HG03469 (cell line): ENCODE data around the gene FKBP2.
A peak's percentile ranks its signal among the peaks of the same experiment; 100 is the strongest.

Experiments used
- ATAC-seq: cut with Tn5 transposase; IDR thresholded peaks from one replicate; pipeline ENCODE4 v1.9.1; 2021; ENCODE audit warnings: mild to moderate bottlenecking, moderate library complexity, moderate number of reproducible peaks; ENCODE audit not compliant: unreplicated experiment

Gene FKBP2

DNA sequence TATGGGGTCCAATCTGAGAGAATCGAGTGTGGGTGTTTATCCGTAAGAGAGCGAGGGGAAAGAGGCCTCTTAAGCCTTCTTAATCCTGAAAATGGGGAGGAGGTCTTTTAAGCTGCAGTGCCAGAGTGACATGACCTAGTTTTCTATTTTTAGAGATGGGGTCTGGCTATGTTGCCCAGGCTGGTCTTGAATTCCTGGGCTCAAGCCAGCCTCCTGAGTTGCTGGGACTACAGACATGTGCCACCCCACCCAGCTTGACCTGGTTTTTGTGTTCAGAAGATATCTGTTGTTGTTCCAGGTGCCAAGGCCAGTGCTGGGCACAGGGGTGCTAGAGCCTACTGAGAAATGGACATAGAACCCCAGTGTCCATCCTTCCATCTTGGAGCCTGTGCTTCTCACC is 42.2 kb downstream of the FKBP2 start:
- ATAC-seq: no peak

DNA sequence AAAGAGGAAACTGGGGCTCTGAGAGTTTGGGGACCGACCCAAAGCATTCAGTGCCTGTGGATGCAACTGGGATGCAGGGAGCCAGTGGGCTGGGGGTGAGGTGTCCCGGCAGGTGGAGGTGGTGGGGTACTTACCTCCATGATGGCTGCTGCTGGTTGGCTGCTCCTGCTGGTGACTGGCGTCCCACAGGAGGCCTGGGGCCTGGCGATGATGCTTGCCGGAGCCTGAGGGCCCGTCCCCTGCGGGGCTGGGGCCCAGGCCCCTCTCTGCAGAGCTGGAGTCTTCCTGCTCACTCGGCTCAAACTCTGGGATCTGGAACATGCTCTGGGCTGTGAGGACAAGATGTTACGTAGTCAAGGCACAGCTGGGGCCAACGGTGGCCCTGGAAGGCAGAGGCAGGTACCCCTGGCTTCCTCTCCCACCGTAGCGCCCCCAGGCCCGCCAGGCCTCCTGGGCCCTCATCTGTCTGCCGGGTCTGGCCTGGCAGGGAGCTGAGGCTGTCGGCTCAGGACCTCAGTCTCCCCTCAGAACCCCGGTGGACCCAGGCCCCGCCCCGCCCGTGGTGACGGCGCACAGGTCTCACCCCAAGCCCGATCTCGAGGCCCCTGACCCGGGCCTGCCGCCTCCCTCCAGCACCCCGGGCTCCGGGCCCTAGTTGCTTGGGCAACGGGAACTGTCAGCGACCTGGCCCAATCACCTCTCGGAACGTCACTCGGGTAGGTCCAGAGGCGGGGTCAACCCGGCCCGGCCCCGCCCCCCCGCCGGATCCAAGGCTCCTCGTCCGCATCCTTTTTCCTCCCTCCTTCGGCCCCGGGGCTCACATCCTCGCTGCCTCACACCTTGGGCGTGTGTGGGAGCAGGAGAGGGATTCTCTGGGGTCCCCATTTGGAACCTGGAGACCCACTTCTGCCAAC is 43.4 kb downstream of the FKBP2 start, which contains the start of gene BAD:
Gene BAD (minus strand): TSS at position 618 of the 914 bp plus-strand sequence. CDS start 297 bp downstream, at position 321.
- ATAC-seq: peak; percentile 43

DNA sequence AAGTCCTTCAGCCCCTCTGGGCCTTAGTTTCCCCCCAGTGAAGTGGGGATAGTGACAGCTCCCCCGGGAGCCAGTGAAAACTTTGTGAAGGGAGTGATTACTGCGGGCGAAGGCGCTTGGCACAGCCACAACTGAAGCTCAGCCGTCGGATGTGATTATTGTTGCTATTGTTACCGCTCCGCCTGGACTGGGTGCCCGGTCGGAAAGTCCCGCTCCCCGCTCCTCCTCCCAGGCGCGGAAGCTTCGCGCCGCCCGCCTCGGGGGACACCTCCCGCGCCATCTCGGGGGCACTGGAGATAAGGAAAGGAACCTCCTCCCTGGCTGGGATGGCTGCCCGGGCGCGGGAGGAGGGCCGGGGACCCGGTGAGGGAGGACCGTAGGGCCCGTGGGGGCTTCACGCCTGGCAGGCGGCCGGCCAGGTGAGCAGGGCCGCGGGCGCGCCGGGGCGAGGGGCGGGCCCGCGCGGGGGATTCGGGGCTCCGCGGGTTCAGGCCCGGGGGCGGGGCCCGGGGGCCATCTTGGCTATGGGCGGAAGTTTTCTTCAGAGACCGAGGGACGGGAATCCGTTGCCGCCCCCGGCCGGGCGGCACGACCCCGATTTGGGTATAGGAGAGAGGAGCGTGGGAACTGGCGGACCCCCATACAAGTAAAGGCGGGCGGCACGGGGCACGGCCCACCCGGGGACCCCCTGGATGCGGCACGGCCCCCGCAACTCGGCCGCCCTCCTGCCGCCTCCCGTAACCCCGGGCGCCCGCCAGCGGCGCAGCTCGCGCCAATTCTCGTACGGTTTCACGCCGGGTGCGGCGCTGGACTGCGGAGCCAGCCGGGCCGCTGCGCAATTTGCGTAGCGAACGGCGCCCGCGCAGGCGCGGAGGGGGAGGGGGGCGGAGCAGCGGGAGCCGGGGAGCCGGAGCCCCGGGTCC is 44.3 kb downstream of the FKBP2 start, which contains the start of gene GPR137:
Gene GPR137 (plus strand): TSS at position 887 of the 923 bp plus-strand sequence. CDS start 677 bp downstream, outside the sequence.
- ATAC-seq: peak; percentile 49

DNA sequence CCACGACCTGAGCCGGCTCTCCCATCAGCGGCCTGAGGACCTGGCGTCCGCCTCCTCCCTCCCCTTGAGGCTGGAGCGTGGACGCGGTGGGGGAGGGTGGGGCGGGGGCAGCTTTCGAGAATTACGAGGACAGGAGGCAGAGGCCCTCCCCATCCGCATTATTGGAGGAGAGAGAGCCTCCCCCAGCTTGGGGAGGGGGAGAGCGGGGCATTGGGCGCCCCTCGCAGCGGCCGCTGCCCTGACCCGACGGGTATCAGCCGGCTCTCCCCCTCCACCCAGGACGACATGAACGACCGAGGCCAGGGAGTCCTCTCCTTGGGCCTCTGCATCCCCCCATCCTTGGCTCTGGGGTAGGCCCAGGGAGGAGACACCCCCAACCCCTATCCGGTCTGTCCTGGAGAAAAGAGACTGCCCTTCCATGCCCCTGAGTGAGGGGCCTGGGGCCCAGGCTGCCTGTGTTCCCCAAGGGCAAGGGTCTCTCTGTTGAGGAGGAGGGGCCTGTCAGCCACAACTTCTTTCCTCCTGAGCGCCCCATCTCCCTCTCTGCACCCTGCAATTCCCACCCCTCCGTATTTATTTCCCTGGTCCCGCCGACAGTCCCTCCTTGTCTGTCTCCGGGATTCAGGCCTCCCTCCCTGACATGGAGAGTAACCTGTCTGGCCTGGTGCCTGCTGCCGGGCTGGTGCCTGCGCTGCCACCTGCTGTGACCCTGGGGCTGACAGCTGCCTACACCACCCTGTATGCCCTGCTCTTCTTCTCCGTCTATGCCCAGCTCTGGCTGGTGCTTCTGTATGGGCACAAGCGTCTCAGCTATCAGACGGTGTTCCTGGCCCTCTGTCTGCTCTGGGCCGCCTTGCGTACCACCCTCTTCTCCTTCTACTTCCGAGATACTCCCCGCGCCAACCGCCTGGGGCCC is 45.2 kb downstream of the FKBP2 start:
- no peak for ATAC-seq

DNA sequence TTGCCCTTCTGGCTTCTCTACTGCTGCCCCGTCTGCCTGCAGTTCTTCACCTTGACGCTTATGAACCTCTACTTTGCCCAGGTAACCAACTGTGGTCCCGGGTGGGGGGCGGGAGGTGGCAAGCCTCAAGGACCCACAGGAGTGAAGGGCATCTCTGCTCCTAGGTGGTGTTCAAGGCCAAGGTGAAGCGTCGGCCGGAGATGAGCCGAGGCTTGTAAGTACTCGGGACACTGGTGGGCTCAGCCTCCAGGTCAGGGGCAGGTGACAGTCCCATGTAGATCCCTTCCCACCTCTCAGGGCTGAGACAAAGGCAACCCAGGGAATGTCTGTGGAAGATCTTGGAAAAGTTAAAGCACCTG is 45.9 kb downstream of the FKBP2 start:
- no peak for ATAC-seq

DNA sequence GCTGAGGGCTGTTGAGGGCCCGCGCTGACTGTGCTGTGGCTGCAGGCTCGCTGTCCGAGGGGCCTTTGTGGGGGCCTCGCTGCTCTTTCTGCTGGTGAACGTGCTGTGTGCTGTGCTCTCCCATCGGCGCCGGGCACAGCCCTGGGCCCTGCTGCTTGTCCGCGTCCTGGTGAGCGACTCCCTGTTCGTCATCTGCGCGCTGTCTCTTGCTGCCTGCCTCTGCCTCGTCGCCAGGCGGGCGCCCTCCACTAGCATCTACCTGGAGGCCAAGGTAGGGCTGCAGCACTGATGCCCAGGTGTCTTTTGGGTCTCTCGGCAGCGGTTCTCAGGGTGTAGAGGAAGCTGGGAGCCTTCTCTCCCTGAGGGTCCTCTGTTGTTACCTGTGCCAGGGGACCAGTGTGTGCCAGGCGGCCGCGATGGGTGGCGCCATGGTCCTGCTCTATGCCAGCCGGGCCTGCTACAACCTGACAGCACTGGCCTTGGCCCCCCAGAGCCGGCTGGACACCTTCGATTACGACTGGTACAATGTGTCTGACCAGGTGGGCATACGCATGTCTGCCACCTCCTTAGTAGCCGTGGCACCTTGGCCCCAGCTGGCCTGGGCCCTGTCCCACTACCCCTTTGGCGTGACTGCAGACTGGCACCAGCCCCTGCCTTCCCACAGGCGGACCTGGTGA is 46.9 kb downstream of the FKBP2 start:
- no peak for ATAC-seq

DNA sequence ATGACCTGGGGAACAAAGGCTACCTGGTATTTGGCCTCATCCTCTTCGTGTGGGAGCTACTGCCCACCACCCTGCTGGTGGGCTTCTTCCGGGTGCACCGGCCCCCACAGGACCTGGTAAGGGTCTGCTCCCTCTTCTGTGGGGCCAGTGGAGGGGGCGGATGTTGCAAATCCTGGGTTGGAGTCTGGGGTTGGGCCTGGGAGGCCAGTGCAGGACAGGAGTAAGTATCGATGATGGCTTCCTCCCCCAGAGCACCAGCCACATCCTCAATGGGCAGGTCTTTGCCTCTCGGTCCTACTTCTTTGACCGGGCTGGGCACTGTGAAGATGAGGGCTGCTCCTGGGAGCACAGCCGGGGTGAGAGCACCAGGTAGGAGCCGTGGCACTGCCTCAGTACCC is 47.5 kb downstream of the FKBP2 start:
- no peak for ATAC-seq

DNA sequence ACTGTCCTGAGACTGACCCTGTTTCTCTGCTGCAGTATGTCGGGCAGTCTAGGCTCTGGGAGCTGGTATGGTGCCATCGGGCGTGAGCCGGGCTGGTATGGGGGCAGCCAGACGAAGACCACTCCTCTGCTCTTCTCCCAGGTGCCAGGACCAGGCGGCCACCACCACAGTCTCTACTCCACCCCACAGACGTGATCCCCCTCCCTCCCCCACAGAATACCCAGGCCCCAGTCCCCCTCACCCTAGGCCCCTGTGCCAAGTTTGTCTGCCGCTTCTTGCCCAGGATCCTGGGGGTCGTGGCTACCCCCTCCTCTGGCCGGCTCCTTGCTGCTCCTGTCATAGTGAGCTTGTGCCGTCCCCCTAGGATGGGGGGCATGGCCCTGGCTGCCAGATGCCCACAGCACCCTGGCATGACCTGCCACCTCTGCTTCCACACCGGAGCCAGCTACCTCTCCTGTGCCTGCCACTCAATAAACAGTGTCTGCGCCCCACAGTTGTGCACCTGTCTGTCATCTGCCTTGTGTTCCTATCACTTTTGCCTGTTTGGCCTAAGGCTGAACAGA is 48.2 kb downstream of the FKBP2 start:
- no peak for ATAC-seq

DNA sequence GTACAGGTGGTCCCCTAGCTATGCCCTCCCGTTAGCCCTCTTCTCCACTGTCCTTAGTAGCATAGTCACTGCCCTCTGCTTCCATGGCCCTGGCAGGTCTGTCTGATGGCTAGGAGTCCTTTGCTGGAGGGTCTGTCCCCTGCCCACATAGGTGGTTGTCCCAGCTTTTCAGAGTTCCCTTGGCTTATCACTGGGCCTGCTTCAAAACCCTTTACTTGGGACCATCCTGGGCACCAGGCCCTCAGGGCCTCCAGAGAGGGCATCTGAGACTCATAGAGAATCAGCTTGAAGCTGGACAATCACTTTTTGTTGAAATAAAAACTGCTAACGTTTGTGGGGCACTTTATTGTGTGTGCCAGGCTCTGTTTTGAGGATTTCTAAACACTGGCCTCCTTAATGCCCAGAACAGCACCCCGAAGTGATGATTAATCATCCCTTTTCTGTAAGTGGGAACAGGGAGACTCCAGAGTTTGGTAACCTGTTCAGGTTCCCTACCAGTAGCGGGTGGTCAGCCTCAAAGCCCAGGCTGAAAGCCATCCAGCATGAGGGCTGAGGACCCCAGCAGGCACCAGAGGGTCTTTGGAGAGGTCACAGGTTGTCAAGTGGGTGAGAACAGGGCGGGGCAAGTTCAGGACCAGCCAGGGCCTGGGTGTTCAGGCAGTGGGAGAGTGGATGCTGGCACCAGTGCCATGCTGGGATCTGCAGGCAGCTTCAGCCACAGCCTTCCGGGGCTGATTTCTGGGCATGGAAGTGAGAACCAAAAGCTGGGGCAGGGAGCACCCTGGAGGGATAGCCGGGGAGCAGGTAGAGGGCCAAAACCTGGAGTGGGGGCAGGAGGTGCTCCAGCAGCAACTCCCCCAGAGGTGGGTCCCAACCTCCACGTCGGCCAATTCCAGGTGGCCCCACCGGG is 49.7 kb downstream of the FKBP2 start:
- ATAC-seq: no peak

DNA sequence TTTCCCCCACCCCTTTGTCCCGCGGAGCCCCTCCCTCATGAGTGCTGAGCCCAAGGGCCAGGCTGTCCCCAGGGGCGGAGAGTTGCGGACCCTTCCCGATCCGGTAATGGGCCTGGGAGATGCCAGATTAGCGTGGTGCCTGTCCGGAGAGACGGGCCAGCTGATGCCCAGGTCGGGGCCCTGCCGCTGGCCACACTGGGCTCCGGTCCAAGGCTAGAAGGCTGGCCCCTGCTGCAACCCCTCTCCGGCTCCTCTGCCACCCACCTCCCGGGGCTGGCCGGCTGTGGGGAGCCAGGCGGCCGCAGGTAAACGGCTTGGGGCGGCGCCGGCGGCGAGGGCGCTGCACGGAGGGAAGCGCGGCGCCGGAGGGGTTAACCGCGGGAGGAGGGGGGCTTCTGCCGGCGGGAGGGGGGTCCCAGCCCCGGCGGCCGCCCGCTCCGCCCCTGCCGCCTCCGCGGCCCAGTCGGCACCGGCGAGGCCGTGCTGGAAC is 50.4 kb downstream of the FKBP2 start, which contains the start of gene KCNK4:
Gene KCNK4 (plus strand): TSS at position 41 of the 490 bp plus-strand sequence. CDS start 1,717 bp downstream, outside the sequence.
- ATAC-seq: no peak

DNA sequence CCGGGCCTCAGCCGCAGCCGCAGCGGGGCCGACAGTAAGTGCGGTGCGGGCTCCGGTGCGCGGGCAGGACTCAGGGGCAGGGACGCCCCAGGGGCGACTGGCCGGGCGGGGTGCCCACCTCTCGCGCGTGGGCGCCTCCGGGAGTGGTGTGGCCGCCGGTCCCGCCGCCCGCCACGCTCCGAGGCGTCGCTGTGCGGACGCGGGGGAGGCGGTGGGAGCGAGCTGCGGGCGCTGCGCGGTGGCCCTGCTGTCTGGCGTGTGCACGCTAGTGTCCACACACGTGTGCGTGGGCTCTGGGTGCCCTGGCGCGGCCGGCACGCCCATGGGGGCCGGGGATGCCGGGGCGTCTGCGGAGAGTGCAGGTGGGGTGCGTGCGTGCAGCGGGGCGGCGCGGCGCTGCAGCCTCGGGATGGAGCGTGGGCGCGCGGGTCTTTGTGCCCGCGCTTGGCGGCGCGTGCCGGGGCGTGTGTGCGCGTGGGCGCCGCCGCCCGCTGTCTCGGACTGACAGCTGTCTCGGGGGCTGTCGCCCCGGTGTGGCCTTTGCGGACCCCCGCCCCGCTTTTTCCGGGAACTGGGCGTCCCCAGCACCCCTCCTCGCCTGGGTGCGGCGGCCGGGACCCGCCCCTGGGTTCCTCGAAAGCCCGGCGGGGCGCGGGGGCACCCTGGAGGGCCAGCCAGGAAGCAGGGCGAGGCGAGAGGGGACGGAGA is 51.0 kb downstream of the FKBP2 start:
- ATAC-seq: no peak

DNA sequence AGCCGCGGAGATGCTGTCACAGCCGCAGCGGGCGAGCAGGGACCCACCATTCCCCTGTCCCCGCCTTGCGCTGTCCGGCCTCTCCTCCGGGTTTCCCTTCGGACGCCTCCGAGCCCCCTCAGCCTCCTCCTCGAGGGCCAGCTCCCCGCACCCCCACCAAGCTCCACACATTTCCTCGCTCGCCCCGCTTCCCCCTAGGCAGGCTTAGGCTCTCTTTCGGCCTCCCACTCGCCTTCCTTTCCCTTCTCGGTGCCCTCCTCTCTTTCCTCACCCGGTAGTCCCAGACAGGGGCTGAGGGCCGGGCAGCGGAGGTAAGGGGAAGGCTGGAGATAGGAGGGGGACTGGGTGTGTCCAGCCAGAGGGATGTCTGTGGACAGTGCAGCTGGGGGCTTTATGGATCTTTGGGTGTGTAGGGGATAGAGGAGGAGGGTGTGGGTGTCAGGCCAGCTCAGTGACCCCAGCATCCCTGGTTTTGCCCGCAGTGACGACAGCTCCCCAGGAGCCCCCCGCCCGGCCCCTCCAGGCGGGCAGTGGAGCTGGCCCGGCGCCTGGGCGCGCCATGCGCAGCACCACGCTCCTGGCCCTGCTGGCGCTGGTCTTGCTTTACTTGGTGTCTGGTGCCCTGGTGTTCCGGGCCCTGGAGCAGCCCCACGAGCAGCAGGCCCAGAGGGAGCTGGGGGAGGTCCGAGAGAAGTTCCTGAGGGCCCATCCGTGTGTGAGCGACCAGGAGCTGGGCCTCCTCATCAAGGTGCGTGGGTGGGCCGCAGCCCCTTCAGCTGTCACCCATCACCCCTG is 51.8 kb downstream of the FKBP2 start:
- no peak for ATAC-seq
